H1 (cell line): ENCODE measurements around the gene CHPF. TPM values are rescaled to one million over a fixed set of nuclear protein-coding genes. Genes with fewer than 3 reads are reported as not detected.
A peak's percentile ranks its signal among the peaks of the same experiment; 100 is the strongest.

Experiments
- CBX8 ChIP-seq: fragments of 300-800, 300-1000 bp; sonication (generic); IDR thresholded peaks from 2 replicates; pipeline ENCODE4 v1.7.1; 2016; ENCODE audit warnings: low read depth, low read length, borderline replicate concordance
- CHD1 ChIP-seq: IDR thresholded peaks from 2 replicates; pipeline ENCODE4 v1.6.1; 2012; ENCODE audit warnings: low read depth, low read length, improper control_type of control experiment
- CHD7 ChIP-seq: fragments of 300-600 bp; sonication (generic); IDR thresholded peaks from 2 replicates; pipeline ENCODE4 v1.7.1; 2012; ENCODE audit warnings: low read length, moderate library complexity, mild to moderate bottlenecking, inconsistent platforms; ENCODE audit not compliant: insufficient replicate concordance
- CTCF ChIP-seq, 3 experiments: IDR thresholded peaks; 1 replicate in 2 of 3; 2 replicates in 1 of 3; pipeline versions ENCODE4 v1.5.1 to v1.6.1; 2011; ENCODE audit warnings: low read length in 3 of 3, mild to moderate bottlenecking in 3 of 3, inconsistent platforms in 2 of 3, low read depth in 1 of 3, moderate library complexity in 1 of 3; ENCODE audit not compliant: insufficient read depth in 1 of 3; ENCODE audit errors: control extremely low read depth in 1 of 3
- TBP ChIP-seq: IDR thresholded peaks from 2 replicates; pipeline ENCODE4 v1.6.1; 2011; ENCODE audit warnings: low read depth, low read length, improper control_type of control experiment
- YY1 ChIP-seq: IDR thresholded peaks from 2 replicates; pipeline ENCODE4 v1.6.1; 2011; ENCODE audit warnings: low read depth, mild to moderate bottlenecking, low read length
- polyA plus RNA-seq, 7 experiments: library from polyadenylated mRNA; depleted of rRNA in 3 of 7; stranded (reverse) in 5 of 7; unstranded in 2 of 7; fragments of >200 nt in 5 of 7; fragments of 200-250 nt in 2 of 7; gene quantifications; 1 replicate in 5 of 7; 2 replicates in 1 of 7; 4 replicates in 1 of 7; pipeline versions ENCODE4 v1.2.1 to v1.2.3, GENCODE V29; 2011 to 2013; ENCODE audit warnings: missing spikeins in 2 of 7, mixed read lengths in 2 of 7
- total RNA-seq: library from RNA; stranded (reverse); fragmentation: NEBNext Ultra II Directional; extraction: Animal tissue kit (Norgen Biotek cat#: 25700); gene quantifications from 2 replicates; pipeline ENCODE4 v1.2.1, GENCODE V29; 2021
- TF ChIP-seq, protein P1 (sequence below): IDR thresholded peaks from 2 replicates; pipeline ENCODE4 v1.6.1; 2012; ENCODE audit warnings: inconsistent platforms

Gene CHPF
- total and polyA plus RNA-seq, 2 of the 8 experiments (the other 6 are each of a cell fraction or from before 2014, with no cell fraction given), result 62.9 to 67.3 TPM

DNA sequence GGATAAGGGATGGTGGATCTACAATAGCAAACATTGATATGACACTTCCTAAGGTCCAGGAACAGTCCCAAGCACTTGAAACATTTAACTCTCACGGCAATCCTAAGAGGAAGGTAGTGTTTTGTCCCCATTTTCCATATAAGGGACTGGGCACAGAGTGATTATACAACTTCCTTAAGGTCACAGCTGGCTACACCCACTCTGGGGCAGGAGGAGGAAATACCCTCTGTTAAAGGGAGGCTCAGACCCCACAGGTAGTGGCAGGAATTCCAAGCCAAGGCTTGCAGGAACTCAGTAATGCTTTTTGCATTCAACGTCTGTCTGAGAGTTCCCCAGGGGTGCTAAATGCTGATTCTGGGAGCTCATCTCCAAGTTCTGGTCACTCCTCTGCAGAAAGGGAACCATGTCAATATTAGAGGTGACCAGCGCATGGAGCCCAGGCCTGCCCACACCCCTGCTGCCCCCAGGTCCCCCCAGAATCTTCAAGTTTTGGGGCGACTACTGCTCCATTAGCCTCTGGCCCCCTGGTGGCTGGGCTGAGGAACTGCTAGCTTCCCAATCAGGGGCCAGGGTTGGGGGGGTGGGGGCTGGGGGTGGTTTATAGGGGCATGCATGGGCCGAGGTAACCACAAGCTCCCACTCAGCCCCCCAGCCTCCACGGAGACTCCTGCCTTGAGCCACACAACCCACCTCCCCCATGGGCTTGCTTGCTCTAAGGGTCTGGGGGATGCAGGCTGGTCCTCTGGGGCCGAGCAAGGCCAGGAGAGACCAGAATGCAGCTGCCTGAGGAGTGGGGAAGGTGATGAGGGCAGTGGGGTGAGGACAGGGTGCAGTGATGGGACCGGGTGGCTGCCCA lies 16.7 kb upstream of the CHPF start (continued):
- TF ChIP-seq CHD7 (peak; percentile 80), CHD1 (no peak), CTCF (IDR thresholded peaks at IDR 0.05; ENCODE audit: control extremely low read depth in 1 of 3, insufficient read depth in 1 of 3, low read depth in 1 of 3, low read length in 3 of 3) (peak in 2 of 3 experiments; percentile 51 to 54; a peak in 3 of 4 replicates), TBP (no peak), CBX8 (no peak), YY1 (no peak)
- TF ChIP-seq, protein P1, sequence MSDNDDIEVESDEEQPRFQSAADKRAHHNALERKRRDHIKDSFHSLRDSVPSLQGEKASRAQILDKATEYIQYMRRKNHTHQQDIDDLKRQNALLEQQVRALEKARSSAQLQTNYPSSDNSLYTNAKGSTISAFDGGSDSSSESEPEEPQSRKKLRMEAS, result no peak
